Osteoblast (primary cell): ENCODE measurements around the gene TARDBP. TPM values are rescaled to one million over a fixed set of nuclear protein-coding genes. Genes with fewer than 3 reads are reported as not detected.
"Not testable (repeated sequence)": the region's sequence is repeated elsewhere in the genome, so short reads cannot be mapped to it uniquely, and the experiment has no call there.

ENCODE experiments used
- DNase-seq: peaks from one replicate; pipeline ENCODE4 v3.0.0; 2011; ENCODE audit warnings: low spot score, mixed read lengths; ENCODE audit not compliant: insufficient read length; ENCODE audit errors: missing footprints
- H2AFZ ChIP-seq: 2 replicates; pipeline ENCODE4 v1.6.0; 2011; ENCODE audit warnings: mild to moderate bottlenecking, low read length
- H3K27ac ChIP-seq: 2 replicates; pipeline ENCODE4 v1.5.1; 2011; ENCODE audit warnings: mild to moderate bottlenecking, low read depth, low read length, moderate library complexity
- H3K27me3 ChIP-seq: 2 replicates; pipeline ENCODE4 v1.6.0; 2012; ENCODE audit warnings: mild to moderate bottlenecking, control low read depth, inconsistent platforms, low read length, moderate library complexity; ENCODE audit not compliant: insufficient read depth
- H3K36me3 ChIP-seq: 2 replicates; pipeline ENCODE4 v1.5.1; 2011; ENCODE audit warnings: mild to moderate bottlenecking, low read length, control low read depth, moderate library complexity; ENCODE audit not compliant: insufficient read depth
- H3K4me1 ChIP-seq: 2 replicates; pipeline ENCODE4 v1.5.1; 2011; ENCODE audit warnings: mild to moderate bottlenecking, low read length, control low read depth, moderate library complexity; ENCODE audit not compliant: insufficient read depth
- H3K4me2 ChIP-seq: 2 replicates; pipeline ENCODE4 v1.6.0; 2011; ENCODE audit warnings: mild to moderate bottlenecking, low read length; ENCODE audit not compliant: insufficient read depth
- H3K4me3 ChIP-seq: fragments of 200-600 bp; sonication (generic); 3 replicates; pipeline ENCODE4 v1.5.1; 2012; ENCODE audit warnings: mild to moderate bottlenecking, low read length, inconsistent platforms; ENCODE audit not compliant: insufficient read depth
- H3K79me2 ChIP-seq: 2 replicates; pipeline ENCODE4 v1.6.0; 2012; ENCODE audit warnings: mild to moderate bottlenecking, low read length, control low read depth, inconsistent platforms; ENCODE audit not compliant: insufficient read depth
- H3K9me3 ChIP-seq: 2 replicates; pipeline ENCODE4 v1.5.1; 2011; ENCODE audit warnings: low read depth, low read length, control low read depth
- H4K20me1 ChIP-seq: 2 replicates; pipeline ENCODE4 v1.6.0; 2012; ENCODE audit warnings: mild to moderate bottlenecking, low read length, control low read depth; ENCODE audit not compliant: insufficient read depth
- CTCF ChIP-seq: IDR thresholded peaks from 2 replicates; pipeline ENCODE4 v1.5.1; 2011; ENCODE audit warnings: mild to moderate bottlenecking, low read depth, low read length, moderate library complexity; ENCODE audit errors: extremely low read depth
- total RNA-seq: library from RNA; depleted of rRNA; stranded (reverse); fragments of >200 nt; gene quantifications from 2 replicates; pipeline ENCODE4 v1.2.3, GENCODE V29; 2012

The TARDBP gene
- total RNA-seq, 1 donor: 71.7 TPM

GRCh38 chr1:11000526-11000925, 11.9 kb upstream of the TARDBP start:
- no peak for TF ChIP-seq CTCF
- H3K36me3 ChIP-seq: no peaks in the 10 kb centered on the region
- no peak overlapping the region for H2AFZ ChIP-seq
- no peaks in the 10 kb centered on the region for H3K4me1 ChIP-seq
- no peak overlapping the region for H3K4me3 ChIP-seq
- H3K9me3 ChIP-seq: no peaks in the 10 kb centered on the region
- no peaks in the 10 kb centered on the region for H4K20me1 ChIP-seq
- no peaks in the 10 kb centered on the region for H3K79me2 ChIP-seq
- no peak overlapping the region for H3K4me2 ChIP-seq
- DNase-seq: no peak
- no peak overlapping the region for H3K27ac ChIP-seq
- H3K27me3 ChIP-seq: no peaks in the 10 kb centered on the region

- peak overlapping the region; percentile 100 for H3K27ac ChIP-seq
- H3K4me2 ChIP-seq: peak overlapping the region; percentile 87
- peaks cover 45% of the 10 kb centered on the region for H3K79me2 ChIP-seq
- peak overlapping the region; percentile 99 for H3K4me3 ChIP-seq
- no peak overlapping the region for H2AFZ ChIP-seq
- TF ChIP-seq CTCF: no peak
- H3K27me3 ChIP-seq: no peaks in the 10 kb centered on the region
- H4K20me1 ChIP-seq: peaks cover 33% of the 10 kb centered on the region
- DNase-seq: no peak
- H3K9me3 ChIP-seq: no peaks in the 10 kb centered on the region
- peaks cover 14% of the 10 kb centered on the region for H3K4me1 ChIP-seq
- peaks cover 40% of the 10 kb centered on the region for H3K36me3 ChIP-seq
Observed at GRCh38 chr1:11013160-11013531, 692 bp downstream of the TARDBP start.

- H3K4me2 ChIP-seq, H2AFZ ChIP-seq, H3K4me1 ChIP-seq, H3K27me3 ChIP-seq, H3K4me3 ChIP-seq, H3K27ac ChIP-seq, H3K9me3 ChIP-seq, DNase-seq: not testable (repeated sequence)
- peaks cover 38% of the 10 kb centered on the region for H3K79me2 ChIP-seq
- H3K36me3 ChIP-seq: peaks cover 86% of the 10 kb centered on the region
- H4K20me1 ChIP-seq: peaks cover 40% of the 10 kb centered on the region
Observed at GRCh38 chr1:11019358-11019757, 6.9 kb downstream of the TARDBP start.

- no peaks in the 10 kb centered on the region for H3K9me3 ChIP-seq
- no peak overlapping the region for H2AFZ ChIP-seq
- TF ChIP-seq CTCF: no peak
- no peak overlapping the region for H3K27ac ChIP-seq
- peaks cover 83% of the 10 kb centered on the region for H3K36me3 ChIP-seq
- peaks cover 32% of the 10 kb centered on the region for H3K79me2 ChIP-seq
- H3K27me3 ChIP-seq: no peaks in the 10 kb centered on the region
- H3K4me1 ChIP-seq: no peaks in the 10 kb centered on the region
- H3K4me2 ChIP-seq: no peak overlapping the region
- H4K20me1 ChIP-seq: peaks cover 34% of the 10 kb centered on the region
- no peak overlapping the region for H3K4me3 ChIP-seq
- DNase-seq: no peak
Observed at GRCh38 chr1:11019971-11020370, 7.5 kb downstream of the TARDBP start.

GRCh38 chr1:11023201-11023600, 10.7 kb downstream of the TARDBP start:
- H3K27me3 ChIP-seq: no peaks in the 10 kb centered on the region
- peaks cover 11% of the 10 kb centered on the region for H3K79me2 ChIP-seq
- H4K20me1 ChIP-seq: peaks cover 33% of the 10 kb centered on the region

More at GRCh38 chr1:11023201-11023600, 10.7 kb downstream of the TARDBP start:
- no peak for DNase-seq
- no peak overlapping the region for H3K4me3 ChIP-seq
- H3K36me3 ChIP-seq: peaks cover 85% of the 10 kb centered on the region
- no peaks in the 10 kb centered on the region for H3K4me1 ChIP-seq
- TF ChIP-seq CTCF: no peak
- H3K27ac ChIP-seq: no peak overlapping the region
- H3K9me3 ChIP-seq: no peaks in the 10 kb centered on the region
- no peak overlapping the region for H2AFZ ChIP-seq
- H3K4me2 ChIP-seq: no peak overlapping the region
